Right atrium auricular region (tissue), 2 donors: ENCODE results near the gene CNTNAP2. TPM values are rescaled to one million over a fixed set of nuclear protein-coding genes. Genes with fewer than 3 reads are reported as not detected.

Experiments
- DNase-seq: peaks from one replicate; pipeline ENCODE4 v3.0.0-alpha.2; 2019; ENCODE audit warnings: low spot score
- H3K27ac ChIP-seq, 2 donors: fragments of 200-600 bp; sonication (generic); 1 replicate in 1 of 2; 2 replicates in 1 of 2; pipeline ENCODE4 v1.5.1; 2016 to 2019
- H3K27me3 ChIP-seq, 2 donors: fragments of 200-600 bp; sonication (generic); one replicate each; pipeline versions ENCODE4 v1.5.1 to v1.6.0; 2017 to 2019
- H3K36me3 ChIP-seq: fragments of 200-600 bp; sonication (generic); one replicate; pipeline ENCODE4 v1.5.1; 2016
- H3K4me1 ChIP-seq, 2 donors: fragments of 200-600 bp; sonication (generic); one replicate each; pipeline versions ENCODE4 v1.5.1 to v1.6.0; 2017 to 2019
- H3K4me3 ChIP-seq, 2 donors: fragments of 200-600 bp; sonication (generic); 1 replicate in 1 of 2; 2 replicates in 1 of 2; pipeline ENCODE4 v1.5.1; 2017 to 2019; ENCODE audit warnings: mild to moderate bottlenecking in 1 of 2, moderate library complexity in 1 of 2
- H3K9me3 ChIP-seq, 2 donors: fragments of 200-600 bp; sonication (generic); one replicate each; pipeline ENCODE4 v1.5.1; 2019
- total RNA-seq, 2 donors: library from RNA; depleted of rRNA; stranded (reverse); fragments of >200 nt; gene quantifications; one replicate each; pipeline ENCODE4 v1.1.0, GENCODE V29; 2016
- TF ChIP-seq, protein P1 (sequence below), 2 donors: fragments of 200-600 bp; sonication (generic); IDR thresholded peaks; one replicate each; pipeline ENCODE4 v1.5.1; 2019; ENCODE audit warnings: antibody characterized with exemption in 2 of 2

CNTNAP2 gene
- total RNA-seq, 2 donors from 2014 or later, result 1.1 to 1.7 TPM

GRCh38 chr7:148304083-148304335 lies 2187.4 kb downstream of the CNTNAP2 start:
- no peaks in the 10 kb centered on the region for H3K9me3 ChIP-seq
- no peak overlapping the region for H3K4me3 ChIP-seq
- no peaks in the 10 kb centered on the region for H3K36me3 ChIP-seq
- H3K27ac ChIP-seq, result no peak overlapping the region
- H3K27me3 ChIP-seq, result no peaks in the 10 kb centered on the region
- H3K4me1 ChIP-seq, result peaks cover 0 to 11% of the 10 kb centered on the region in 2 donors
- TF ChIP-seq, protein P1, sequence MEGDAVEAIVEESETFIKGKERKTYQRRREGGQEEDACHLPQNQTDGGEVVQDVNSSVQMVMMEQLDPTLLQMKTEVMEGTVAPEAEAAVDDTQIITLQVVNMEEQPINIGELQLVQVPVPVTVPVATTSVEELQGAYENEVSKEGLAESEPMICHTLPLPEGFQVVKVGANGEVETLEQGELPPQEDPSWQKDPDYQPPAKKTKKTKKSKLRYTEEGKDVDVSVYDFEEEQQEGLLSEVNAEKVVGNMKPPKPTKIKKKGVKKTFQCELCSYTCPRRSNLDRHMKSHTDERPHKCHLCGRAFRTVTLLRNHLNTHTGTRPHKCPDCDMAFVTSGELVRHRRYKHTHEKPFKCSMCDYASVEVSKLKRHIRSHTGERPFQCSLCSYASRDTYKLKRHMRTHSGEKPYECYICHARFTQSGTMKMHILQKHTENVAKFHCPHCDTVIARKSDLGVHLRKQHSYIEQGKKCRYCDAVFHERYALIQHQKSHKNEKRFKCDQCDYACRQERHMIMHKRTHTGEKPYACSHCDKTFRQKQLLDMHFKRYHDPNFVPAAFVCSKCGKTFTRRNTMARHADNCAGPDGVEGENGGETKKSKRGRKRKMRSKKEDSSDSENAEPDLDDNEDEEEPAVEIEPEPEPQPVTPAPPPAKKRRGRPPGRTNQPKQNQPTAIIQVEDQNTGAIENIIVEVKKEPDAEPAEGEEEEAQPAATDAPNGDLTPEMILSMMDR (IDR thresholded peaks at IDR 0.05), result no peak
- DNase-seq, result no peak

DNA sequence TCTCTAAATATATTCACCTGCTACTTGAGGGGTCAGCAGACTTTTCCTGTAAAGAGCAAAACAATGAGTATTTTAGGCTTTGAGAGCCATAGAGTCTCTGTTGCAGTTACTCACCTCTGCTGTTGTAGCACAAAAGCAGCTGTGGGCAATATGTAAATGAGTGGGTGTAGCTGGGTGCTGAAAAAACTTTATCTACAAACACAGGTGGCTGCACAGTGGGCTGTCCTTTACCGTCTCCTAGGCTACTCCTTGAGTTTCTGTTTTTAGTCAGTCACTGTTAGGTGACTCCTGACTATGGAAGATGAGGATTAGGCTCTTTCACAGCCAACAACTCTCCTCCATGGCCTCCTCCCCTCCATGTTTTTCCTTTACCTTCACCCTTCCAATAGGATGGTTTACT lies 2187.9 kb downstream of the CNTNAP2 start:
- Histone ChIP-seq H3K36me3 (no peaks in the 10 kb centered on the region), H3K4me3 (no peak overlapping the region), H3K4me1 (peaks cover 0 to 11% of the 10 kb centered on the region in 2 donors), H3K9me3 (no peaks in the 10 kb centered on the region), H3K27me3 (no peaks in the 10 kb centered on the region), H3K27ac (no peak overlapping the region)
- DNase-seq, result no peak
- TF ChIP-seq, protein P1 (IDR thresholded peaks at IDR 0.05), result no peak

GRCh38 chr7:148306759-148307158 lies 2190.2 kb downstream of the CNTNAP2 start:
- TF ChIP-seq, protein P1 (IDR thresholded peaks at IDR 0.05), result no peak
- Histone ChIP-seq H3K9me3 (no peaks in the 10 kb centered on the region), H3K4me1 (peaks cover 0 to 11% of the 10 kb centered on the region in 2 donors), H3K27me3 (no peaks in the 10 kb centered on the region), H3K4me3 (no peak overlapping the region), H3K36me3 (no peaks in the 10 kb centered on the region), H3K27ac (no peak overlapping the region)
- DNase-seq, result no peak

DNA sequence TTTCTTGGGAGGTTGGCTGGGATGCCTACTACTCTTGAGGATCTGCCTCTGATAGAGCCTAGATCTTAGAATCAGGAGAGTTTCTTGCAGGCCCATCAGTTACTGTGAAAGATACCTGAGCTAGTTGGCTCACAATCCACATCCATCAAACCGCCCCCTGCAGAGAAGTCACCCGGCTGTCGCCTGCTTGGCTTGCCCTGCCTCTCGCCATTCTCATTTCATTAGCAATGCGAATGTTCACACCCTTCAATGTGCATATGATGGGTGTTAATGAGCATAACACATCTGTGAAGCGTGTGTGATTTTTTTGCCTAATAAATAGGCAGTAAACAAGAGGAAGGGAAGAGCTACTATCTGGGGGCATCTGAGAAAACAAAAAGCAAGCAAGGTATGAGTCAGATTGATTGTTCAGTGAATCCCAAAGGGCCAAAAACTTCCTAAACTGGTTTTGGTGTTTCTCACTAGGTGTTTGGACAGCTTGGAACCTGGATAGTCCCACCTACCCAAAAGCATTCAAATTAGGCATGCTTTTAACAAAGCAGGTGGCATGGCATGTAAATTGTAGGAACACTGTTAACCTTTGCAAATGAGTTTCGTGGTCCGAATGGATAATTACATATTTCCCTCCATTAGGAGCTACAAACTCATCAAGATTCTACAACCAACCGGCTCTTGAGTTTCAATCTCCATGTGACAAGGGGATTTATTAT lies 2201.7 kb downstream of the CNTNAP2 start:
- Histone ChIP-seq H3K27ac (no peak overlapping the region), H3K4me3 (no peak overlapping the region), H3K36me3 (no peaks in the 10 kb centered on the region), H3K27me3 (no peaks in the 10 kb centered on the region), H3K4me1 (no peaks in the 10 kb centered on the region), H3K9me3 (no peaks in the 10 kb centered on the region)
- TF ChIP-seq, protein P1 (IDR thresholded peaks at IDR 0.05), result no peak
- DNase-seq, result no peak

- H3K36me3 ChIP-seq, result no peaks in the 10 kb centered on the region
- H3K9me3 ChIP-seq, result no peaks in the 10 kb centered on the region
- H3K27me3 ChIP-seq, result no peaks in the 10 kb centered on the region
- H3K4me3 ChIP-seq, result no peak overlapping the region
- DNase-seq, result no peak
- H3K4me1 ChIP-seq, result no peaks in the 10 kb centered on the region
- no peak overlapping the region for H3K27ac ChIP-seq
- TF ChIP-seq, protein P1 (IDR thresholded peaks at IDR 0.05), result no peak
These were observed 2202.2 kb downstream of the CNTNAP2 start for GRCh38 chr7:148318838-148319237.

DNA sequence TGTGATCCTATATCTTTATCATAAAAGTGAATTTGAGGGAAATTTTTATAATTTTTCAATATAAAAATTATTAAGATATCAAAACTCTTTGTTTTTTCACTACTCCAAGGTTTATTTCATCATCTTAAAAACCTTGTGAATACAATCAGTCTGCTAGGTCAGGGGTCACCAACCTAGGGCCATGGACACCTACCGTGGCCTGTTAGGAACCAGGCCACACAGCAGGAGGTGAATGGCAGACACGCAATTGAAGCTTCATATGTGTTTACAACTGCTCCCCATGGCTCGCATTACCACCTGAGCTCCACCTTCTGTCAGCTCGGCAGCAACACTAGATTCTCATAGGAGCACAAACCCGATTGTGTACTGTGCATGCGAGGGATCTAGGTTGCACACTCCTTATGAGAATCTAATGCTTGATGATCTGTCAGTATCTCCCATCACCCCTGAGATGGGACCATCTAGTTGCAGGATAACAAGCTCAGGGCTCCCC lies 2202.8 kb downstream of the CNTNAP2 start:
- Histone ChIP-seq H3K4me3 (no peak overlapping the region), H3K27me3 (no peaks in the 10 kb centered on the region), H3K4me1 (no peaks in the 10 kb centered on the region), H3K27ac (no peak overlapping the region), H3K9me3 (no peaks in the 10 kb centered on the region), H3K36me3 (no peaks in the 10 kb centered on the region)
- TF ChIP-seq, protein P1 (IDR thresholded peaks at IDR 0.05), result no peak
- no peak for DNase-seq
